GM06990 (cell line): ENCODE data around the gene P2RY6.

ENCODE experiments used
- DNase-seq: peaks from one replicate; pipeline ENCODE4 v3.0.0-alpha.2; 2011; ENCODE audit not compliant: insufficient read length; ENCODE audit errors: extremely low read depth
- H3K27me3 ChIP-seq: replicated peaks from 2 replicates; pipeline ENCODE4 v1.6.0; 2011; ENCODE audit warnings: low read length; ENCODE audit not compliant: control insufficient read depth, insufficient read depth
- H3K36me3 ChIP-seq: 2 replicates; pipeline ENCODE4 v1.5.1; 2011; ENCODE audit warnings: low read length; ENCODE audit not compliant: control insufficient read depth, insufficient read depth
- H3K4me3 ChIP-seq: replicated peaks from 2 replicates; pipeline ENCODE4 v1.5.1; 2011; ENCODE audit warnings: low read depth, mild to moderate bottlenecking, control low read depth, low read length
- CTCF ChIP-seq: IDR thresholded peaks from 2 replicates; pipeline ENCODE4 v1.5.1; 2011; ENCODE audit warnings: low read length, control low read depth, mild to moderate bottlenecking, inconsistent platforms; ENCODE audit not compliant: insufficient read depth, poor library complexity, severe bottlenecking

P2RY6 gene

GRCh38 chr11:73331138-73331916, 59.2 kb downstream of the P2RY6 start:
- no peaks in the 10 kb centered on the region for H3K36me3 ChIP-seq
- DNase-seq: no peak
- no peak for TF ChIP-seq CTCF
- no peaks in the 10 kb centered on the region for H3K27me3 ChIP-seq
- H3K4me3 ChIP-seq: no peak overlapping the region

- Histone ChIP-seq H3K27me3 (no peaks in the 10 kb centered on the region), H3K4me3 (no peak overlapping the region), H3K36me3 (no peaks in the 10 kb centered on the region)
- no peak for DNase-seq
- TF ChIP-seq CTCF: no peak
Observed at GRCh38 chr11:73333173-73333572, 61.0 kb downstream of the P2RY6 start.

- DNase-seq: no peak
- TF ChIP-seq CTCF: no peak
- Histone ChIP-seq H3K4me3 (no peak overlapping the region), H3K27me3 (no peaks in the 10 kb centered on the region), H3K36me3 (no peaks in the 10 kb centered on the region)
Observed at GRCh38 chr11:73333640-73334383, 61.7 kb downstream of the P2RY6 start.

- no peak for DNase-seq
- no peaks in the 10 kb centered on the region for H3K36me3 ChIP-seq
- no peak overlapping the region for H3K4me3 ChIP-seq
- H3K27me3 ChIP-seq: no peaks in the 10 kb centered on the region
- TF ChIP-seq CTCF: peak; percentile 34
Observed at GRCh38 chr11:73334384-73335203, 62.5 kb downstream of the P2RY6 start.

GRCh38 chr11:73335204-73335923, 63.2 kb downstream of the P2RY6 start:
- Histone ChIP-seq H3K4me3 (no peak overlapping the region), H3K36me3 (no peaks in the 10 kb centered on the region), H3K27me3 (no peaks in the 10 kb centered on the region)
- TF ChIP-seq CTCF: peak; percentile 97
- DNase-seq: peak; percentile 68
